GM12872 (cell line): ENCODE measurements around the gene FBRS.

Source experiments
- TF ChIP-seq, protein P1 (sequence below): IDR thresholded peaks from 3 replicates; pipeline ENCODE4 v1.5.1; 2011; ENCODE audit warnings: low read depth, mild to moderate bottlenecking, low read length, moderate library complexity; ENCODE audit not compliant: insufficient read depth

FBRS gene

DNA sequence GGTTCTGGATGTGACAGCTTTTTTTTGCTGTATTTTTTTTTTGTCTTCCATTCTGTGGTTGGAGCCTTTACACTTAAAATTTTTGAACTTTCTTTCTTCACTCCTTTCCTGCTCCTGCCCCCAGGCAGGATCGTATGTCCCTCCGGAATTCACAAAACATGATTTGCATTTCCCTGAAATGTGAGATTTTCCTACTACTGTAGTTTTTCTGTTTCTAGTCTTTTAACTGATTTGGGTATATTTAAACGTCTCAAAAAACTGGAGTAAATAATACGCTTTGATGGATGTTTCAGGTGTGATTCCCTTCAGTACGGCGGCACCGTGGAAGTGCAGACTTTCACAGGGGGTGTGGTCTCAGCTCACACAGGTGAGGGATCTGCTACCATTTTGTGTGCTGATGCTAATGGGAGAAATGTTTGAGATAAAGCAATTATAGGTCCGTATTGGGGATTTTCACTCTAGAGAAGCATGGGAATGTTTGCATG, 41.4 kb downstream of the FBRS start:
- TF ChIP-seq, protein P1, sequence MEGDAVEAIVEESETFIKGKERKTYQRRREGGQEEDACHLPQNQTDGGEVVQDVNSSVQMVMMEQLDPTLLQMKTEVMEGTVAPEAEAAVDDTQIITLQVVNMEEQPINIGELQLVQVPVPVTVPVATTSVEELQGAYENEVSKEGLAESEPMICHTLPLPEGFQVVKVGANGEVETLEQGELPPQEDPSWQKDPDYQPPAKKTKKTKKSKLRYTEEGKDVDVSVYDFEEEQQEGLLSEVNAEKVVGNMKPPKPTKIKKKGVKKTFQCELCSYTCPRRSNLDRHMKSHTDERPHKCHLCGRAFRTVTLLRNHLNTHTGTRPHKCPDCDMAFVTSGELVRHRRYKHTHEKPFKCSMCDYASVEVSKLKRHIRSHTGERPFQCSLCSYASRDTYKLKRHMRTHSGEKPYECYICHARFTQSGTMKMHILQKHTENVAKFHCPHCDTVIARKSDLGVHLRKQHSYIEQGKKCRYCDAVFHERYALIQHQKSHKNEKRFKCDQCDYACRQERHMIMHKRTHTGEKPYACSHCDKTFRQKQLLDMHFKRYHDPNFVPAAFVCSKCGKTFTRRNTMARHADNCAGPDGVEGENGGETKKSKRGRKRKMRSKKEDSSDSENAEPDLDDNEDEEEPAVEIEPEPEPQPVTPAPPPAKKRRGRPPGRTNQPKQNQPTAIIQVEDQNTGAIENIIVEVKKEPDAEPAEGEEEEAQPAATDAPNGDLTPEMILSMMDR: no peak

DNA sequence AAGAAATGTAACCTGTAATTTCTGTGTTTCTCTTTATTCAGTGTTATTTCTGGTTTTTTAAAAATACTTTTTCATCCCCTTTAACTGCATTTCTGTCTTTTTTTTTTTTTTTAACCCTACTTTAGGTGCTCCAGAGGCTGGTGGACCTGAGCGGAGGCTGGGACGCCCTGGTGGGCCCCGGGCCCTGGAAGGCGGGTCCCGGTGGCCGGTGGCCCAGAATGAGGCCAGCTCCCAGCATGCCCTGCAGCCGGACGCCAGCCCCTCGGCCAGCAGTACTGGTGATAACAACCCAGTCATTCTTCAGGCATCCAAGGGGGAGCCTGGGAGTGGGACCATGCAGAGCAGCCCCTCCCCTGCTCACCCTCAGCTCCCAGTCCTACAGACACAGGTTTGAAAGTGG, 42.3 kb downstream of the FBRS start:
- TF ChIP-seq, protein P1: no peak

DNA sequence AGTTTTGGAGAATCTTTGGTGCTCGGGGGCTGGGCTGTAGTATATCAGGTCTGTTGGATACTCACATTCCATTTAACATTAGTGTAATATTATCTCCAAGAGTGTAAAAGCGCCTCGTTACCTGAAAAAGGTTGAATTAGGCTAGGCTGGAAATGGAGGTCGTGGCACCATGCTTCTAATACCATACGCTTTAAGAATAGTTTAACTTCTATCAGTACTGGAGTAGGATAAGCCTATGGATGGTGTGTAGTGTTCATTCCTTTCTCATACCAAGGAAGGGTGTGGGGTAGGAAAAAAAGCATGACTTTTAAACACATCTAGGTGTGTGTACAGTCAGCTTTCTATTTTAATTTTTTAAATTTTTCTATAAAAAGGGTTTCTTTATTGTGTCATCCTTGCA, 42.7 kb downstream of the FBRS start:
- TF ChIP-seq, protein P1: no peak

DNA sequence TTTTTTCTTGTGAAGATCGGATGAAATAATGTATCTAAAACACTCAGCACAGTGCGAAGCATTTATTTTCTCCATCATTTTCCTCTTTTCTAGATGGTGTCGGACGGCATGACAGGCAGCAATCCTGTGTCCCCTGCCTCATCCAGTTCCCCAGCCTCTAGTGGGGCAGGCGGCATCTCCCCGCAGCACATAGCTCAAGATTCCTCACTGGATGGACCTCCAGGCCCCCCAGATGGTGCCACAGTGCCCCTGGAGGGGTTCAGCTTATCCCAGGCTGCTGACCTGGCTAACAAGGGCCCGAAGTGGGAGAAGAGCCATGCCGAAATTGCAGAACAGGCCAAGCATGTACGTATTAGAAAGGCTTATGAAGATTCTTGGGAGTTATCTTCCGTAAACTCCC, 45.7 kb downstream of the FBRS start:
- TF ChIP-seq, protein P1: no peak

DNA sequence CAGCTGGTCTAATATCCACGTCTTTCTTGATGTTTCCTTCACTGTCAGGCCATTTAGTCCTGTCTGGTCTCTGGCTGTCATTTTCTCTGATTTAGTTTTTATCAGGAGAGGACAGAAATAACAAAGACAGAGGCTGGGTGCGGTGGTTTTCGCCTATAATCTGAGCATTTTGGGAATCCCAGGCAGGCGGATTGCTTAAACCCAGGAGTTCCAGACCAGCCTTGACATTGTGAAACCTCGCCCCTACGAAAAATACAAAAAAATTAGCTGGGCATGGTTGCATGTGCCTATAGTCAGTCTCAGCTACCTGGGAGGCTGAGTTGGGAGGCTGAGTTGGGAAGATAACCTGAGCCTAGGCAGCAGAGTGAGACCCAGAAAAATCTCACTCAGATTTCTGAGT, 47.8 kb downstream of the FBRS start:
- TF ChIP-seq, protein P1: no peak

DNA sequence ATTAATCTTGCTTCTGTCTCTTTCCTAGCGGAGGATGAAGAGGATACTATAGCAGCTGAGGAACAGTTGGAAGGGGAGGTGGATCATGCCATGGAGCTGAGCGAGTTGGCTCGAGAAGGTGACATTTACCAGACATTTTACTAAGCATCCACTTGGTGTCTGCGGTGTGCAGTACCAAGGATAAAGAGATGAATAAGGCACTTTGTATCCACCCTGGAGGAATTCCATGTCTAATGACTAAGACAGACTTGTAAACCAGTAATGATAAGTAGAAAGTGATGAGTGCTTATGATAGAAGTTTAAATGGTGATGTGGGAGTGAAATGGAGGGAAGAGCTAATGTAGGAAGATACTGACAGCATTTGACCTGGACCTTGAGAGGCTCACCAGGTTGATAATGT, 52.7 kb downstream of the FBRS start:
- TF ChIP-seq, protein P1: no peak

DNA sequence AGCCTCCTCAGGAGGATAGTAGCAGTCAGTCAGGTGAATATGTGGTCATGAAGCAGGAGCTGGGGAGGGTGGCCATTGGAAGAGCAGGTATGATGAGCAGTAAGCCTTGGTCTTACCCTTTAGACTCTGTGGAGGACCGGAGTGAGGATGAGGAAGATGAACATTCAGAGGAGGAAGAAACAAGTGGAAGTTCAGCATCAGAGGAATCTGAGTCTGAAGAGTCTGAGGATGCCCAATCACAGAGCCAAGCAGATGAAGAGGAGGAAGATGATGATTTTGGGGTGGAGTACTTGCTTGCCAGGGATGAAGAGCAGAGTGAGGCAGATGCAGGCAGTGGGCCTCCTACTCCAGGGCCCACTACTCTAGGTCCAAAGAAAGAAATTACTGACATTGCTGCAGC, 53.5 kb downstream of the FBRS start:
- TF ChIP-seq, protein P1: no peak
